Effector CD4-positive, alpha-beta T cell (primary cell): ENCODE results near the gene ADAM22.
"Not testable (repeated sequence)": the region's sequence is repeated elsewhere in the genome, so short reads cannot be mapped to it uniquely, and the experiment has no call there.

ENCODE experiments used
- DNase-seq: peaks from one replicate; pipeline ENCODE4 v3.0.0-alpha.2; 2020
- total RNA-seq: gene quantifications from one replicate; lab custom pipeline; 2026; lab: John Stamatoyannopoulos, UW

Gene ADAM22, protein sequence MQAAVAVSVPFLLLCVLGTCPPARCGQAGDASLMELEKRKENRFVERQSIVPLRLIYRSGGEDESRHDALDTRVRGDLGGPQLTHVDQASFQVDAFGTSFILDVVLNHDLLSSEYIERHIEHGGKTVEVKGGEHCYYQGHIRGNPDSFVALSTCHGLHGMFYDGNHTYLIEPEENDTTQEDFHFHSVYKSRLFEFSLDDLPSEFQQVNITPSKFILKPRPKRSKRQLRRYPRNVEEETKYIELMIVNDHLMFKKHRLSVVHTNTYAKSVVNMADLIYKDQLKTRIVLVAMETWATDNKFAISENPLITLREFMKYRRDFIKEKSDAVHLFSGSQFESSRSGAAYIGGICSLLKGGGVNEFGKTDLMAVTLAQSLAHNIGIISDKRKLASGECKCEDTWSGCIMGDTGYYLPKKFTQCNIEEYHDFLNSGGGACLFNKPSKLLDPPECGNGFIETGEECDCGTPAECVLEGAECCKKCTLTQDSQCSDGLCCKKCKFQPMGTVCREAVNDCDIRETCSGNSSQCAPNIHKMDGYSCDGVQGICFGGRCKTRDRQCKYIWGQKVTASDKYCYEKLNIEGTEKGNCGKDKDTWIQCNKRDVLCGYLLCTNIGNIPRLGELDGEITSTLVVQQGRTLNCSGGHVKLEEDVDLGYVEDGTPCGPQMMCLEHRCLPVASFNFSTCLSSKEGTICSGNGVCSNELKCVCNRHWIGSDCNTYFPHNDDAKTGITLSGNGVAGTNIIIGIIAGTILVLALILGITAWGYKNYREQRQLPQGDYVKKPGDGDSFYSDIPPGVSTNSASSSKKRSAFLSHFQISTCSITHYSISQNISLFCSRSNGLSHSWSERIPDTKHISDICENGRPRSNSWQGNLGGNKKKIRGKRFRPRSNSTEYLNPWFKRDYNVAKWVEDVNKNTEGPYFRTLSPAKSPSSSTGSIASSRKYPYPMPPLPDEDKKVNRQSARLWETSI
- 5.3 reads per million, percentile 20 among the genes with 10 or more reads in this experiment for total RNA-seq

DNA sequence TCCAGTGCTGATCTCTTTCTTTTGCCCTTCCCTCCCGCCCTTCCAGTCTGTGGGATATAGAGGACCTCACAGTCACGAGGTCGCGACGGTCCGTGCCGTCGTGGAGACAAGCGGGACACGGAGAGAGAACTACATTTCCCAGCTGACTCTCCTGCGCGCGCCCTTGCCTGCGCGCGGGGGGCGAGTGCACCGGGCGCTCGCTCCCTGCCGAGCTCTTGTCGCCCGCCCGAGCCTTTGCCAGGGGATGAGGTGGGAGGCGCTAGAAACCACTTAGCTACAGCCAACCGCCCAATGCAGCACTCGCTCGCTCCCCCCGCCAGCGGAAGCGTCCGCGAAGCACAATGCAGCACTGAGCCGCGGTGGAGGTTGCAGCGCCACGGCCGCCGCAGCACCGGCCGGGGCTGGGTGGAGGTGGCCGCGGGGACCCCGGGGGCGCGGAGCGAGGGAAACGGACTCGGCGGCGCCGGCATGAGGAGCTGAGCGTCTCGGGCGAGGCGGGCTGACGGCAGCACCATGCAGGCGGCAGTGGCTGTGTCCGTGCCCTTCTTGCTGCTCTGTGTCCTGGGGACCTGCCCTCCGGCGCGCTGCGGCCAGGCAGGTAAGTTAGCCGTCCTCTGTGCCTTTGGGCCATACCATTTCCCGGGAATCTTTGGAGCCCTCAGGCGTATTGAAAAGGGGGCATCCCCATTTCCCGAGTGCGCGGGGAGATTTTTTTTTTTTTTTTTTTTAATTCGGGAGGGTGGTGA, at the start of gene ADAM22:
Gene ADAM22 (plus strand): TSS at position 299 of the 746 bp plus-strand sequence. CDS start 215 bp downstream, at position 514.
- peak; percentile 70 for DNase-seq

DNA sequence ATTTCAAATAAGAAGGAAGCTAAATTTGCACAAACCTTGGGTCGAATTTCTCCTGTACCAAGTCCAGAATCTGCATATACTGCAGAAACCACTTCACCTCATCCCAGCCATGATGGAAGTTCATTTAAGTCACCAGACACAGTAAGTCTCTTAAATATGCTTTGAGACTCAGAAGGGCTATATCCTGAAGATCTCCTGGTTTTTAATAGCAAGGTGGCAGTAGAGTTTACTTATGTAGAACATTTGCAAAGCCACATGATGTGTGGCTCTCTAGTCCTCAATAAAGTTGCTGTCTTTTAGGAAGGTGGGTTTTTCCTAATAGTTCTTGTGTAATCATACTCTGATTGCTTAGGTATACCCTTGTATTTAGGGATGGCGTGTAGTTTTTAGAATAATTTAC, 49.0 kb upstream of the ADAM22 start:
- DNase-seq: no peak

DNA sequence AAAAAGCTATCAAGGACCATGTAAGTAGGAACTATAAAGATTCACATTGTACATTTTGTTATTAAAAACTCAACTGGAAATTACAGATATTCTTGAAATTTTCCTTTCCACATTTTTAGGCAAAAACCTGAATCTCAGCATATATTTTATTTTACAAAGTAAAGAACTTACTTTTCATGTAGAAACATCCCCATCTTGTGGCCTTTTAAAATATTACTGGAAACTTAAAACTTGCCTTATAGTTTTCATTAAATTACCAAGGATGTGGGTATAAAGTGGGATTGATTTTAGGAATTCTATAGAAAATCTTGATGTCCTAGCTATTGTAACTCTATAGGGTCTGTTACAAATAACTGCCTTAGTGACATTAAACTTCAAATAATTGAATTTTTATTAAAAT, 47.2 kb upstream of the ADAM22 start:
- no peak for DNase-seq

DNA sequence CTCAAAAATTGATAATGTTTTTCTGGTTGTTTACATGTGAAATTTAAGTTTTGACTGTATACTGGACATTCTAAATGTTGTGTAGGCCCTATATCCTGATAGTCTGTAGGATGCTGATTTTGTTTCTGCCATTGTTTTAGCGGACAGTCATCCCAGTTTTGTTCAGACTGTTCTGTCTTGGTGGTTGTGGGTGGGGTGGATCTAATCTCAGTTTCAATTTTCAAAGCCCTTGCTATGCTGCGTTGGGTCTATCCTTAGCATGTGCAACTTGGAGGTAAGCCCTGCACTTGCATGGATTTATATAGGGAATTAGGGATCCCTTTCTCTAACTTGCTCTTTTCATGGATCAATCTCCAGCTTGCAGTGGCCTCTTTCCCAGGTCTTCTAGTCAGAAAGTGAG, 38.7 kb upstream of the ADAM22 start:
- DNase-seq: no peak

DNA sequence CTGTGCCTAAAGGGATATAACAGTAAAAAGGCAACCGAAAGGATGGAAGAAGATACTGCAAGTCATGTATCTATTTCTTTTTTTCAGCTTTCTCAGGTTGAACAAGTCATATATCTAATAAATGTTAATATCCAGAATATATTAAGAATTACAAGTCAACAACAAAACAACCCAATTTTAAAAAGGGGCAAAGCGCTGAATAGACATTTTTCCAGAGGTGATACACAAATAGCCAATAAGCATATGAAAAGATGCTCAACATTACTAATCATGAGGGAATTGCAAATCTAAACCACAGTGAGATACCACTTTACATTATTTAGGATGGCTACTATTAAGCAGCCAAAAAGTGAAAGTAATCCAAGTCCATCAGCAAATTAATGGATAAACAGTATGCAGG, 34.8 kb upstream of the ADAM22 start:
- no peak for DNase-seq

DNA sequence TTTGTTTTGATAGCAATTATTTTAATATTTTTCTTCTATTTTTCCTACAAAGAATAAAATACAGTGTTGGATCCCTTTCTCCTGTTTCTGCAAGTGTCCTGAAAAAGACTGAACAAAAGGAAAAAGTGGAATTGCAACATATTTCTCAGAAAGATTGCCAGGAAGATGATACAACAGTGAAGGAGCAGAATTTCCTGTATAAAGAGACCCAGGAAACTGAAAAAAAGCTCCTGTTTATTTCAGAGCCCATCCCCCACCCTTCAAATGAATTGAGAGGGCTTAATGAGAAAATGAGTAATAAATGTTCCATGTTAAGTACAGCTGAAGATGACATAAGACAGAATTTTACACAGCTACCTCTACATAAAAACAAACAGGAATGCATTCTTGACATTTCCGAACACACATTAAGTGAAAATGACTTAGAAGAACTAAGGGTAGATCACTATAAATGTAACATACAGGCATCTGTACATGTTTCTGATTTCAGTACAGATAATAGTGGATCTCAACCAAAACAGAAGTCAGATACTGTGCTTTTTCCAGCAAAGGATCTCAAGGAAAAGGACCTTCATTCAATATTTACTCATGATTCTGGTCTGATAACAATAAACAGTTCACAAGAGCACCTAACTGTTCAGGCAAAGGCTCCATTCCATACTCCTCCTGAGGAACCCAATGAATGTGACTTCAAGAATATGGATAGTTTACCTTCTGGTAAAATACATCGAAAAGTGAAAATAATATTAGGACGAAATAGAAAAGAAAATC, 26.7 kb upstream of the ADAM22 start:
- DNase-seq: not testable (repeated sequence)

DNA sequence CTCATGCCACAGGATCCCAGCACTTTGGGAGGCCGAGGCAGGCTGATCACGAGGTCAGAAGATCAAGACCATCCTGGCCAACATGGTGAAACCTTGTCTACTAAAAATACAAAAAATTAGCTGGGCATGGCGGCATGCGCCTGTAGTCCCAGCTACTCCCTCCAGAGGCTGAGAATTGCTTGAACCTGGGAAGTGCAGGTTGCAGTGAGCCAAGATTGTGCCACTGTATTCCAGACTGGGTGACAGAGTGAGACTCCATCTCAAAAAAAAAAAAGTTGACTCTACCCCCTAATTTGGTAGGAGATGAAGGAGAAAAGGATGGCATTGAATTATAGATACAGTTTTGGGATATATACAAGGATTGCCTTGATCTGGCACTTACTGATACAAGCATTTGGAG, 25.2 kb upstream of the ADAM22 start:
- DNase-seq: not testable (repeated sequence)

DNA sequence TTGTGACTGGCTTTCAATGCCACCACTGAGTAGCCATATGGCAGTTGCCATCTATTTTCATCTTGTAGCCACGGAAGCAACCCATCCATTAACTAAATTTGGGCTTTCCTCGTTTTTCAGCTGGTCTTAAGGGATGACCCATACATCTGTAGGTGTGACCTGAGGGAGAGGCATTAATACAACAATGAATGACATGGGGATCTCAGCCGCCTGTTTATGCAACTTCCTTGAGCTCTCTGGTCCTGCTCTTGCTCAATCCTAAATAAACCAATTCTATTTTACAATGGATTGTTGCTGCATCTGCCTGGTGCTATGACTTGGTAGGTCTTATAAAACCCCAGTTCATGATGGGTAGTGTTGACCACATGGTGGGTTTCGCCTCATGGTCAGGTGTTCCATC, 21.9 kb upstream of the ADAM22 start:
- DNase-seq: no peak

DNA sequence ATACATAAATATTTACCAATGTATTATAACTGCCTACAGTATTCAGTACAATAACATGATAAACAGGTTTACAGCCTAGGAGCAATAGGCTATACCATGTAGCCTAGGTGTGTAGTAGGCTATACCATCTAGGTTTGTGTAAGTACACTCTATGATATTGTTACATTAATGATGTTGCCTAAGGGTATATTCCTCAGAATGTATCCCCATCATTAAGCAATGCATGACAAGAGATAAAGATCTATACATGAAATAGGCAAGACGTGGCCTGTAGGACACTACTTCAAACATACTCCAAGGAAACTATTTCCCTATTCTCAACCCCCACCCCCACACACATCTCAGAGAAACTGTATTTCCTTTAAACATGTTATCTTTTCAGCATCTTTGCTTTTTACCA, 15.3 kb upstream of the ADAM22 start:
- DNase-seq: no peak

DNA sequence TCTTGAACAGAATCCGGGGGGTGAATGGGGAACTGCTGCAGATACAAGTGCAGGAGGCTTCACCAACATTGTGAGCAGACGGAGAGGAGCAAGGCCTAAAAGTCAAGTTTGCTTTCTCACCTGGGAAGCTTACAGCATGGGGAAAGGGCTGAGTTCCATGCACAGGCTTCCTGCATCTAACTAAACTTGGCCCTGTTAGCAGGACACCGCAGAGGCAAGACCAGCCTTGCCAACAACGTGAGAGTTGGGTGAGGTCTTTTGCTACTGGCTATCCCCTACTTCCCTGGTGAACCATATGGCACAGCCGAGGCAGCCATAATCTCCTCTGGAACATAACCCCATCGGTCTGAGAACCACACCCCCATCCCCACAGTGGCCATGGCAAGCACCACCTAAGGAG, 14.2 kb upstream of the ADAM22 start:
- DNase-seq: no peak

DNA sequence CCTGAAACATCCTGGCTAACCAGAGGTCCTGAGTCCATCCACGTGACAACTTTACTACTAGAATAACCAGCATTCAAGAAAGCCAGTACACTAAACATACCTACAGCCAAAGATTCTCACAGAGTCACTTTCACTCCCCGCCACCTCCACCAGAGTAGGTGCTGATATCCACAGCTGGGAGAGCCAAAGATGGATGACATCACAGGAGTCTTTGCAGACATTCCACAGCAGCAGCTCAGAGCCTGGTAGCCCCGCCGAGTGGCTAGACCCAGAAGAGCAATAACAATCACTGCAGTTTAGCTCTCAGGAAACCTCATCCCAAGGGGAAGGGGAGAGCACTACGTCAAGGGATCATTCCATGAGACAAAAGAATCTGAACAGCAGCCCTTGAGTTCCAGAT, 13.5 kb upstream of the ADAM22 start:
- DNase-seq: no peak

DNA sequence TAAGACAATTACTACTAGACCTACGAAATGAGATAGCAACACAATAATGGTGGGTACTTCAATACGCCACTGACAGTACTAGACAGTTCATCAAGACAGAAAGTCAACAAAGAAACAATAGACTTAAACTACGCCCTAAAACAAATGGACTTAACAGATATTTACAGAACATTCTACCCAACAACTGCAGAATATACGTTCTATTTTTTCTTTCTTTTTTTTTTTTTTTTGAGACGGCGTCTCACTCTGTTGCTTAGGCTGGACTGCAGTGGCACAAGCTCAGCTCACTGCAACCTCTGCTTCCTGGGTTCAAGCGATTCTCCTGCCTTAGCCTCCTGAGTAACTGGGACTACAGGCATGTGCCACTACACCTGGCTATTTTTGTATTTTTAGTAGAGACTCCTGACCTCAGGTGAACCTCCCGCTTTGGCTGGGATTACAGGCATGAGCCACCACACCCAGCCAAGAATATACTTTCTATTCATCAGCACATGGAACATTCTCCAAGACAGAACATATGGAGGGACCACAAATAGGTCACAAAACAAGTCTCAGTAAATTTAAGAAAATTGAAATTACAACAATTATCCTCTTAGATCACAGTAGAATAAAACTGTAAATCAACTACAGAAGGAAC, 11.2 kb upstream of the ADAM22 start:
- not testable (repeated sequence) for DNase-seq

DNA sequence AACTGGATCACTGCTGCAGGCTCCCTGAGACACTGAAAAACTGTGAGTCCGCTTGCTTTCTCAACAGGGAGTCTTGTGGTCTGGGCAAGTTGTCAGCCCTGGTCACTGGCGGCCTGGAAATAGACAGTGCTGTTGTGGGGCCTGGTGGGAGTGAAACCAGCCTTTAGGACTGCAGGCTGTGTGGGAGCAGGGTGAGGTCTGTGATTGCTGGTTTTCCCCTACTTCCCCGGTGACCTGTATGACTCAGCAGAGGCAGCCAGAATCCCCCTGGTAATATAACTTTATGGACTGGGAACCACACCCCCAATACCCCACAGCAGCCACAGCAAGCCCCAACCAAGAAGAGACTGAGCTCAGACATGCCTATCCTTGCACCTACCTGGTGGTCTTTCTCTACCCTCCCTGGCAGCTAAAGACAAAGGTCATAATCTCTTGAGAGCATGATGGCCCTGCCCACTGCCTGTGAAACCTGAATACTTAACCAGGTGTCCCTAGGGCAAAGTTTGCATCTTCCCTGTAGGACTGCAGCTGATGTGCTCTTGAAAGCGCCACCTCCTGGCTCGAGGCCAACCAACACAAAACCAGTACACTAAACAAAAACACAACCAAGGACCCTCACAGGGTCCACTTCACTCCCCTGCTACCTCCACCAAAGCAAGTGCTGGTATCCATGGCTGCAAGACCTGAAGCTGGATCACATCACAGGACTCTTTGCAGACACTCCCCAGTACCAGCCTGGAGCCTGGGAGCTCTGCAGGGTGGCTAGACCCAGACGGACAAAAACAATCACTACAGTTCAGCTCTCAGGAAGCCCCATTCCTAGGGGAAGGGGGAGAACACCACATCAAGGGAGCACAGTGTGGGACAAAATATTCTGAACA, 7.2 kb upstream of the ADAM22 start:
- DNase-seq: no peak

DNA sequence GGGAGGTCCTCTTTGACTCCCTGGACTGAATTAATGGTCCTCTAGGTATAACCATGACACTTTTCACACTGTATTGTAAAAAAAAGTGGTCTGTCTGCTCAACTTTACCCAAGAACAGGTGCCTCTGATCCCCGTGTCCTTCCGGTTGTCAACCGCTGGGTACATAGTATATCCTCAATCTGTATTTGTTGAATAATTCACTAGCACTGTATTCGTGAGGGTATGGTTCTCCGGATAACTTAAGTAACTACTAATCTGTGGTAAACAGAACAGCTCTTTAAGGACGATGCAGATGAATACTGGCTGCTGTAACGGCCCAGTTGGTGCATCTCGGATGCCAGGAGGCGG, 472 bp upstream of the ADAM22 start:
- no peak for DNase-seq

DNA sequence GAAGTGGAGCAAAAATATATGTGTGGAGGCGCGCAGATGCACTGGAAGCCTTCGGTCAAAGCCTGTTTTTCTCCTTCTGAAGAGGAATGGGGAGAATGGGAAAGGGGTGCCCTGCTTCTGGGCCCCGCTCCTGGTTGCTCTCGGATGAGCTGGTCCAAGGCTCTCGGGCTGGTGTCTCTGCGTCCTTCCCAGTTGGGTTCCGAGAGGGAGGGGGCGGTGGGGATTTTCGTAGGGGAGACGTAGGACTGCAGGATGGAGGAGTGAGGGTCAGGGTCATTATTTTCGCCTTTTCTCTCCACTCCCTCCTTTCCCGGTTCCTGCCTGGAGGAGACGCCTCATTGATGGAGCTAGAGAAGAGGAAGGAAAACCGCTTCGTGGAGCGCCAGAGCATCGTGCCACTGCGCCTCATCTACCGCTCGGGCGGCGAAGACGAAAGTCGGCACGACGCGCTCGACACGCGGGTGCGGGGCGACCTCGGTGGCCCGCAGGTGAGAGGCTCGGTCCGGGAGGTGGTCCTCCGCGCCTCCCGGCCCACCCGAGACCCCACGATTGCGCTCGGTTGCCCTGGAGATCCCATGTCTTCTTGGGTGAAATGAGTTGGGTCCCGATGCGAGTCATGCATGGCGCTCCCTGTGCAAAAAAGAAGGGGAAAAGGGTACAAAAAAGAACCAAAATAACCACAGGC, 790 bp downstream of the ADAM22 start:
- DNase-seq: no peak

DNA sequence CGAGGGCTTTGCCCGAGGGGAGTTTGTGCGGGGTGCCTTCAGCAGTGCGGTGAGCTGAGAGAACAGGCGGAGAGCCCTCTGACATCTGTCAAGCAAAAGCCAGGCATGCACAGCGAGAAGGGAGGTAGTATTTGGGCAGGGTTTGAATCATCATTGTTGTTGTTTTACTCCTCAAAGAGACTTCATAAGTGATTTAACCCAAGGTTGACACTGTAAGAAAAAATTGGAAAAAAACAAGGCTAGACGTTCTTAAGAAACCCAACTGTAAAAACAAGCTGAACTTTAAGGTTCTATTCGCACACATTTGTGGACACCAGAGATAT, 1.3 kb downstream of the ADAM22 start:
- no peak for DNase-seq

DNA sequence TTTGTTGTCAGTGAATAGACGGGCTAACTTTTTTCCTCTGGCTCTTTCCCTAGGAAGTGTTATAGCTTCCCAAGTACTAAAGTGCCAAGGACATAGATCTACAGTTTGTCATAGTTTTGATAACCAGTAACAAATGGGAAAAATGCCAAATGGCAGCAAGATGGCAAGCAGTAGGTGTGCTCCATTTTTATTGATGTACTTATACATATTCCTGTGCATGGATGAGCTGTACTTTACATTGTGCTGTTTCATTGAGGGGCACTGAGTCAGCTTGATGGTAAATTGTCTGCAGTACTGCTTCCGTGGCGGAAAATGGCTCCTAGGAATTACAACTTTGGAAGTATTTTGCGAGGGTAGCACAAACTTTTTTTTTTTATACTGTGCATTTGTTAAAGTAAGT, 7.1 kb downstream of the ADAM22 start:
- no peak for DNase-seq

DNA sequence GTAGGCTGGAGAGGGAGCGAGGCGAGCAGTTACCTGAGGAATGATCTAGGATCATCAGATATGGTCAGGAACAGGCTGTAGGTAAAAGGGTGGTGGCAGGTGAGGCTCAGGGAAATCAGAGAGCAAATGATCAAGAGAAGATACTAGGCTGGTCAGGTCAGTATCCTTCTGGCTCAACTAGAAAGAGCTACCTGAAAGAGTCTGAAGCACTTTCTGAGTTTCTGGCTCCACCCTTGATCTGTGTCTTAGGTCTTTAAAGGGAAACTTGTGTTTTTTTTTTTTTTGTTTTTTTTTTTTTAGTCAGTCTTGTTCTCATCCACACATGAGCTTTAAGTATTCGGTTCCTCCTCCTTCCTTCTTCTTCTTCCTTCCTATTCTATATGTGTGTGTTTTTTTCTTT, 10.5 kb downstream of the ADAM22 start:
- DNase-seq: no peak

DNA sequence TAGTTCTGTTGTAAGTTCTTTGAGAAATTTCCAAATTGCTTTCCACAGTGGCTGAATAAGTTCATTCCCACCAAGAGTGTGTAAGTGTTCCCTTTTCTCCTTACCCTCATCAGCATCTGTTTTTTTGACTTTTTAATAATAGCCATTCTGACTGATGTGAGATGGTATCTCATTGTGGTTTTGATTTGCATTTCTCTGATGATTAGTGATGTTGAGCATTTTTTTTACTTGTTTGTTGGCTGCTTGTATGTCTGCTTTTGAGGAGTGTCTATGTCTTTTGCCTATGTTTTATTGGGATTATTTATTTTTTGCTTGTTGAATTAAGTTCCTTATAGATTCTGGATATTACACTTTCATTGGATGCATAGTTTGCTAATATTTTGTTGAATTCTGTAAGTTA, 11.9 kb downstream of the ADAM22 start:
- not testable (repeated sequence) for DNase-seq

DNA sequence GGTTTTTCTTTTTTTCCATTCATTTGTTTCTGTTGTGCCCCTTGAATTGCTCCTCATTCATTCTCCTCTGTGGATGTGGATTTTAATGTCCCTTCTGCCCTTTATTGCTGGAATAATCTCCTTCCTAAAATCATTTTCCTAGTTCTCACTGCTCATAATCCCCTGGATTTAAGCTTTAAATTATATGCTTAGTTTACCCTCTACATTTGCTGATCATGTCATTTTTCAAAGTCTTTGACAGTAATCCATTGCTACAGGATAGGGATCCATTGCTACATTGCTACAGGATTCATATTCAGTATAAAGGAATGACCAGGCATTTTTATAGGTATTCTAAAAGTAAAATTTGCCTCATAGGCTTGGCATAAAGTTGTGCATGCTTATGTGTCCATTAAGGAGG, 14.3 kb downstream of the ADAM22 start:
- DNase-seq: no peak
